HepG2 (cell line): ENCODE data around the gene CEP44. TPM values are rescaled to one million over a fixed set of nuclear protein-coding genes. Genes with fewer than 3 reads are reported as not detected.

ENCODE experiments used
- ATAC-seq: fragments of 200-7000 bp; cut with Tn5 transposase; 3 replicates; pipeline ENCODE4 v1.9.1; 2020; ENCODE audit warnings: mild to moderate bottlenecking, moderate library complexity
- BruUV-seq: library from RNA; stranded (reverse); fragments of 400-500 nt; replicated peaks from 2 replicates; lab custom pipeline; 2021; lab: Mats Ljungman, UMichigan
- CTCF ChIA-PET: fragments of 300-600 bp; formaldehyde crosslinking; extraction: SDS; loops from one replicate; lab custom pipeline; 2021; ENCODE audit warnings: low total read pairs, inconsistent platforms, low intra/inter-chr PET ratio; lab: Yijun Ruan, JAX
- POLR2A ChIA-PET: fragments of 350-600 bp; sonication (Branson Sonifier 250); formaldehyde crosslinking; loops from one replicate; lab custom pipeline; 2020; ENCODE audit warnings: antibody characterized with exemption, inconsistent platforms; lab: Yijun Ruan, JAX
- DNase-seq: peaks from one replicate; pipeline ENCODE4 v3.0.0-alpha.2; 2015; ENCODE audit warnings: low spot score
- FAIRE-seq: peaks from 3 replicates; lab custom pipeline; 2011; peaks lifted over from hg19 to GRCh38; lab: Jason Lieb, UNC
- H2AFZ ChIP-seq: one replicate; pipeline ENCODE4 v1.6.1; 2011; ENCODE audit warnings: low read length, inconsistent platforms
- H3K27ac ChIP-seq: fragments of 300-600 bp; 3 replicates; pipeline ENCODE4 v1.8.0; 2011; ENCODE audit warnings: mixed run types, mild to moderate bottlenecking, mixed read lengths, low read length, inconsistent platforms; ENCODE audit not compliant: insufficient read depth; ENCODE audit errors: extremely low read length
- H3K27me3 ChIP-seq, 2 experiments: fragments of 200-600 bp in 1 of 2; 2 replicates in 1 of 2; 3 replicates in 1 of 2; pipeline versions ENCODE4 v1.6.0 to v1.8.0; 2011; ENCODE audit warnings: low read length in 2 of 2, mild to moderate bottlenecking in 2 of 2, moderate library complexity in 2 of 2, inconsistent platforms in 1 of 2; ENCODE audit not compliant: insufficient read depth in 2 of 2, control insufficient read depth in 1 of 2
- H3K36me3 ChIP-seq, 2 experiments: fragments of 200-600 bp in 1 of 2; replicated peaks in 1 of 2; 2 replicates in 1 of 2; 3 replicates in 1 of 2; pipeline versions ENCODE4 v1.5.1 to v1.8.0; 2011; ENCODE audit warnings: low read length in 2 of 2, inconsistent platforms in 1 of 2; ENCODE audit not compliant: insufficient read depth in 2 of 2, control insufficient read depth in 1 of 2
- H3K4me1 ChIP-seq: 2 replicates; pipeline ENCODE4 v1.5.1; 2012; ENCODE audit warnings: low read length, inconsistent platforms; ENCODE audit not compliant: insufficient read depth
- H3K4me2 ChIP-seq: 2 replicates; pipeline ENCODE4 v1.6.0; 2011; ENCODE audit warnings: low read depth, low read length, inconsistent platforms
- H3K4me3 ChIP-seq, 3 experiments: fragments of 200-600 bp in 1 of 3; sonication (generic), shearing (Covaris generic) in 1 of 3; replicated peaks in 1 of 3; 2 replicates each; pipeline ENCODE4 v1.5.1; 2011 to 2016; ENCODE audit warnings: low read length in 3 of 3, inconsistent platforms in 2 of 3, low read depth in 2 of 3, mild to moderate bottlenecking in 2 of 3, control low read depth in 1 of 3, mixed read lengths in 1 of 3; ENCODE audit not compliant: insufficient read depth in 1 of 3
- H3K79me2 ChIP-seq: one replicate; pipeline ENCODE4 v1.6.1; 2011; ENCODE audit warnings: low read length, inconsistent platforms; ENCODE audit not compliant: insufficient read depth
- H3K9ac ChIP-seq: 2 replicates; pipeline ENCODE4 v1.6.0; 2011; ENCODE audit warnings: mild to moderate bottlenecking, low read depth, low read length, inconsistent platforms; ENCODE audit not compliant: insufficient read depth
- H3K9me3 ChIP-seq: 2 replicates; pipeline ENCODE4 v1.5.1; 2012; ENCODE audit warnings: mild to moderate bottlenecking, low read length
- H4K20me1 ChIP-seq: 2 replicates; pipeline ENCODE4 v1.6.0; 2011; ENCODE audit warnings: inconsistent platforms, mild to moderate bottlenecking, low read length, moderate library complexity; ENCODE audit not compliant: insufficient read depth
- CENPT ChIP-seq: sonication (generic); formaldehyde crosslinking; IDR thresholded peaks from 2 replicates; pipeline ENCODE4 v1.8.0; 2022; ENCODE audit warnings: low read depth, mild to moderate bottlenecking, moderate library complexity, missing genetic modification reagents
- ELK4 ChIP-seq: sonication (generic); formaldehyde crosslinking; IDR thresholded peaks from 2 replicates; pipeline ENCODE4 v1.9.0; 2021; ENCODE audit warnings: missing genetic modification reagents, borderline replicate concordance
- KLF12 ChIP-seq: sonication (generic); formaldehyde crosslinking; IDR thresholded peaks from 2 replicates; pipeline ENCODE4 v1.4.0; 2020; ENCODE audit warnings: missing genetic modification reagents, borderline replicate concordance
- NFATC3 ChIP-seq: sonication (generic); formaldehyde crosslinking; IDR thresholded peaks from 2 replicates; pipeline ENCODE4 v1.5.1; 2020; ENCODE audit warnings: mild to moderate bottlenecking, missing genetic modification reagents
- STAG1 ChIP-seq: sonication (generic); formaldehyde crosslinking; IDR thresholded peaks from 2 replicates; pipeline ENCODE4 v1.4.0; 2020; ENCODE audit warnings: missing genetic modification reagents
- ZNF260 ChIP-seq: sonication (generic); formaldehyde crosslinking; IDR thresholded peaks from 2 replicates; pipeline ENCODE4 v1.4.0; 2020; ENCODE audit warnings: missing genetic modification reagents, low read depth, mild to moderate bottlenecking, borderline replicate concordance
- ZNF3 ChIP-seq: IDR thresholded peaks from 2 replicates; pipeline ENCODE4 v1.7.0; 2017; ENCODE audit warnings: inconsistent platforms
- ZNF362 ChIP-seq: sonication (generic); formaldehyde crosslinking; IDR thresholded peaks from 2 replicates; pipeline ENCODE4 v1.4.0; 2020; ENCODE audit warnings: missing genetic modification reagents, mild to moderate bottlenecking, borderline replicate concordance
- ZNF674 ChIP-seq: sonication (generic); formaldehyde crosslinking; IDR thresholded peaks from 2 replicates; pipeline ENCODE4 v1.5.0; 2020; ENCODE audit warnings: low read depth, mild to moderate bottlenecking, missing genetic modification reagents
- in situ Hi-C: cut with HindIII; loops from 2 replicates; pipeline ENCODE4 v1.10.0; 2017; ENCODE audit warnings: low pct_unique_long_range_greater_than_20kb; ENCODE audit not compliant: extremely low pct_ligation_motif_present
- intact Hi-C: fragments of 100-400 bp; cut with micrococcal nuclease; formaldehyde crosslinking; loops from one replicate; pipeline ENCODE4 v1.10.0; 2022; ENCODE audit not compliant: unreplicated experiment
- polyA plus RNA-seq, 8 experiments: library from polyadenylated mRNA; depleted of rRNA in 3 of 8; stranded (reverse) in 7 of 8; unstranded in 1 of 8; fragments of >200 nt; fragmentation: Illumina TruSeq in 4 of 8; extraction: Trizol in 4 of 8; gene quantifications; 2 replicates each; pipeline versions ENCODE4 v1.2.1 to v1.2.3, GENCODE V29; 2011 to 2016; ENCODE audit warnings: low read depth in 4 of 8, missing spikeins in 1 of 8, mixed read lengths in 1 of 8; ENCODE audit not compliant: insufficient read depth in 1 of 8
- total RNA-seq, 5 experiments: library from RNA; depleted of rRNA; stranded (reverse); fragments of >200 nt; fragmentation: Illumina TruSeq; extraction: Trizol; gene quantifications; 2 replicates each; pipeline ENCODE4 v1.2.3, GENCODE V29; 2016; ENCODE audit warnings: low read depth in 1 of 5

The CEP44 gene
- total and polyA plus RNA-seq, 2 of the 13 experiments (the other 11 are each of a cell fraction or from before 2014, with no cell fraction given): 5.5 to 11.9 TPM

- Histone ChIP-seq H3K27me3 (no peaks in the 10 kb centered on the region; a peak in 1 of 5 replicates), H3K4me1 (peaks cover 8% of the 10 kb centered on the region), H3K4me2 (no peak overlapping the region), H3K9me3 (no peaks in the 10 kb centered on the region), H2AFZ (no peak overlapping the region), H3K79me2 (no peaks in the 10 kb centered on the region), H3K4me3 (no peak overlapping the region), H4K20me1 (no peaks in the 10 kb centered on the region), H3K27ac (no peak overlapping the region), H3K36me3 (no peaks in the 10 kb centered on the region; a peak in 2 of 5 replicates), H3K9ac (no peak overlapping the region)
- ATAC-seq (no peak), FAIRE-seq (no peak), DNase-seq (no peak)
- ChIA-PET CTCF (no interaction called here), POLR2A (interaction anchor here (1.3 kb wide), 1 partner anchor 24 kb away, joined by 4 read pairs; the partner anchor contains the start of genes CEP44 and FBXO8)
- TF ChIP-seq NFATC3 (CRISPR knock-in tag) (no peak), ZNF260 (CRISPR knock-in tag) (no peak), ELK4 (CRISPR knock-in tag) (no peak), CENPT (CRISPR knock-in tag) (no peak), ZNF362 (CRISPR knock-in tag) (no peak), ZNF3 (CRISPR knock-in tag) (no peak), ZNF674 (CRISPR knock-in tag) (no peak), KLF12 (no peak), STAG1 (CRISPR knock-in tag) (no peak)
- in situ Hi-C loops (no loop called here), intact Hi-C loops (no loop called here)
- no TSS peak for BruUV-seq
Measured at GRCh38 chr4:174259580-174259979, 24.1 kb upstream of the CEP44 start.
